ENCODE measurements around the gene KRTAP10-7.

The KRTAP10-7 gene

GRCh38 chr21:44581158-44581557 is 19.2 kb upstream of the KRTAP10-7 start:
- TF ChIP-seq ZFX (IDR thresholded peaks at IDR 0.05): no peak
- TF ChIP-seq, protein P1, sequence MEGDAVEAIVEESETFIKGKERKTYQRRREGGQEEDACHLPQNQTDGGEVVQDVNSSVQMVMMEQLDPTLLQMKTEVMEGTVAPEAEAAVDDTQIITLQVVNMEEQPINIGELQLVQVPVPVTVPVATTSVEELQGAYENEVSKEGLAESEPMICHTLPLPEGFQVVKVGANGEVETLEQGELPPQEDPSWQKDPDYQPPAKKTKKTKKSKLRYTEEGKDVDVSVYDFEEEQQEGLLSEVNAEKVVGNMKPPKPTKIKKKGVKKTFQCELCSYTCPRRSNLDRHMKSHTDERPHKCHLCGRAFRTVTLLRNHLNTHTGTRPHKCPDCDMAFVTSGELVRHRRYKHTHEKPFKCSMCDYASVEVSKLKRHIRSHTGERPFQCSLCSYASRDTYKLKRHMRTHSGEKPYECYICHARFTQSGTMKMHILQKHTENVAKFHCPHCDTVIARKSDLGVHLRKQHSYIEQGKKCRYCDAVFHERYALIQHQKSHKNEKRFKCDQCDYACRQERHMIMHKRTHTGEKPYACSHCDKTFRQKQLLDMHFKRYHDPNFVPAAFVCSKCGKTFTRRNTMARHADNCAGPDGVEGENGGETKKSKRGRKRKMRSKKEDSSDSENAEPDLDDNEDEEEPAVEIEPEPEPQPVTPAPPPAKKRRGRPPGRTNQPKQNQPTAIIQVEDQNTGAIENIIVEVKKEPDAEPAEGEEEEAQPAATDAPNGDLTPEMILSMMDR (conservative IDR thresholded peaks at IDR 0.05): no peak
- H3K27ac ChIP-seq: no peak overlapping the region

GRCh38 chr21:44582055-44582454 is 18.3 kb upstream of the KRTAP10-7 start:
- no peak for TF ChIP-seq ZFX (IDR thresholded peaks at IDR 0.05)
- TF ChIP-seq, protein P1 (conservative IDR thresholded peaks at IDR 0.05): no peak

GRCh38 chr21:44583089-44583799 is 17.2 kb upstream of the KRTAP10-7 start:
- no peak for TF ChIP-seq ZFX (IDR thresholded peaks at IDR 0.05)
- TF ChIP-seq, protein P1 (conservative IDR thresholded peaks at IDR 0.05): no peak
- H3K27ac ChIP-seq: no peak overlapping the region

More at GRCh38 chr21:44582055-44582454, 18.3 kb upstream of the KRTAP10-7 start:
- no peak overlapping the region for H3K27ac ChIP-seq

DNA sequence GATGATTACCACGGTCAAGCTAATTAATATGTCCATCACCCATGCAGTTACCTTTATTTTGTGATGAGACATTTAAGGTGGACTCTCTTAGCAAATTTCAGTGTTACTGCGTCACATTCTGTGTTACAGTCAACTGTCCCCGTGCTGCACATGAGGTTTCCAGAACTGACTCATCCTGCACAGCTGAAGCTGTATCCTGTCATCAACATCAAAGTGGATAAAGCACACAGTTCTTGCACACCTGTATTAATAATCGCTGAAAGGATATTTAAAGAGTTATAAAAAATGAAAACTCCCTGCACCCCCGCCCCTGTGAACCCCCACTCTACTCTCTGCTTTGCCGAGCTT is 16.6 kb upstream of the KRTAP10-7 start:
- no peak overlapping the region for H3K27ac ChIP-seq
- TF ChIP-seq ZFX (IDR thresholded peaks at IDR 0.05): no peak
- TF ChIP-seq, protein P1 (conservative IDR thresholded peaks at IDR 0.05): no peak

DNA sequence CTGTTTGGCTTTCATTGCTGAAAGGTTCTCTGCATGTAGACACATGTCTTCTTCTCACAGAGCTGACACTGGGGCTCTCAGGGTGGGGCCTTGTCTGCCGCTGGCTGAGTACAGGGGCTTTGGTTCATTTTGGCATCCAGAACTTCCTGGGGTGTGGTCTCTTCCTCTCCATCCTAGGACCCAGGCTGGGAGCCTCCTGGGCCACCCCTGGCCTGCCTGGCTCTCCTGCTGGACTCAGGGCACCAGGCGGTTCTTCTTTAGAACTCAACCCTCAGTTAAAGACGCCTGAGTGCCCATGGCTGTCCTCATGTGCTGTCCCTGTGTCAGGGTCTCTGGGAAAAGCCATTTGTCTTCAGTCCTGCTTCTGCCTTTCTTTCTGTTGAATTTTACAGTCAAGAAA is 14.5 kb upstream of the KRTAP10-7 start:
- TF ChIP-seq, protein P1 (conservative IDR thresholded peaks at IDR 0.05): no peak
- TF ChIP-seq ZFX (IDR thresholded peaks at IDR 0.05): no peak
- H3K27ac ChIP-seq: no peak overlapping the region

DNA sequence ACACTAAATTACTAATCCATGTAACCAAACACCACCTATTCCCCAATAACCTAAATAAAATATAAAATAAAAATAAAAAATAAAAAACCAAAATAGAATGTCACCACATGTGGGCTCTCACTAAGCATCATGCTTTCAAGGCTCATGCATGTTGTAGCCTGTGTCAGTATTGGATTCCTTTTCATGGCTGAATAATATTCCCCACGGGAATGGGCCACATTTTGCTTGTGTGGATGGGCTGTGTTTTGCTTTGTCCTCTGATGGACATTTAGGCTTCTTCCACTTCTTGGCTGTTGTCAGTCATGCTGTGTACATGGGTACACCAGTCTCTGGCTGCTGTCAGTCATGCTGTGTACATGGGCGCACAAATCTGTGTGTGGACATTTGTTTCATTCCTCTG is 11.3 kb upstream of the KRTAP10-7 start:
- no peak for TF ChIP-seq ZFX (IDR thresholded peaks at IDR 0.05)
- TF ChIP-seq, protein P1 (conservative IDR thresholded peaks at IDR 0.05): no peak
- H3K27ac ChIP-seq: no peak overlapping the region

- TF ChIP-seq, protein P1 (conservative IDR thresholded peaks at IDR 0.05): no peak
- no peak for TF ChIP-seq ZFX (IDR thresholded peaks at IDR 0.05)
- H3K27ac ChIP-seq: no peak overlapping the region
Measured at GRCh38 chr21:44589586-44590305, 10.7 kb upstream of the KRTAP10-7 start.
